ENCODE results near the gene SSRP1.

Gene SSRP1

DNA sequence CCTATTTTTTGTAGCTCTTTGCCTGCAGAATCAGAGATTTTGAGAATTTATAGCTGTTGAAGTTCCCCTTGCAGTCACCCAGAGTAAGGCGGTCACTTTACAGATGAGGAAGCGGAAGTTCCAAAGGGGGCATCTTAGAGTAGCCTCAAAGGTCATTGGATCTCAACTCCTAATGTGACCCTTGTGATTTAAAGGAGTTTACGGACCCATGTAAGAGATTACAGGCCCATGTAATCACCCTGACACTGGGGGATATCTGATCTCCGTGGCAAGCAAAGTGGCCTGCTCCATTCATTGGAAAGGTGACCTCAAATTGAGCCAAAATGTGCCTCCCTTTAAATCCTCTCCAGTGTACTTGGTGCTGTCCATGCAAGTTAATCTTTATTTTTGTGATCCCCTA is 18.2 kb upstream of the SSRP1 start:
- H2BK120ac ChIP-seq (ENCODE audit: low read depth, low read length), result no peak overlapping the region
- 71% methylated on average over 4 of the region's 4 CpGs for WGBS
- no peak overlapping the region for H2BK5ac ChIP-seq (ENCODE audit: low read depth, low read length, poor library complexity, severe bottlenecking)
- H3K4me1 ChIP-seq (ENCODE audit: control insufficient read depth, insufficient read depth, low read depth, low read length), result peaks cover 3% of the 10 kb centered on the region
- H3K36me3 ChIP-seq (ENCODE audit: control insufficient read depth in 1 of 2, insufficient read depth in 2 of 2, low read depth in 1 of 2, low read length in 2 of 2), result no peaks in the 10 kb centered on the region
- H3K27me3 ChIP-seq (ENCODE audit: control insufficient read depth in 1 of 2, insufficient read depth in 1 of 2, low read length in 2 of 2), result peaks cover 0 to 38% of the 10 kb centered on the region in 2 experiments
- no peak overlapping the region for H3K27ac ChIP-seq (ENCODE audit: low read length, poor library complexity, severe bottlenecking)
- no peak overlapping the region for H3K23ac ChIP-seq (ENCODE audit: low read length in 2 of 2)
- no peak overlapping the region for H3K4me3 ChIP-seq (ENCODE audit: insufficient read depth in 1 of 2, low read depth in 1 of 2, low read length in 2 of 2)
- H2BK15ac ChIP-seq (ENCODE audit: low read depth, poor library complexity, severe bottlenecking), result no peak overlapping the region
- H2AFZ ChIP-seq (ENCODE audit: low read depth, low read length), result no peak overlapping the region
- H3K4ac ChIP-seq (ENCODE audit: low read depth in 1 of 2, low read length in 2 of 2), result no peak overlapping the region
- H3K79me1 ChIP-seq (replicated peaks; ENCODE audit: low read length, poor library complexity, severe bottlenecking), result no peaks in the 10 kb centered on the region
- peaks cover 12% of the 10 kb centered on the region for H3K9me3 ChIP-seq (ENCODE audit: control insufficient read depth, low read length)
- no peak overlapping the region for H4K91ac ChIP-seq (ENCODE audit: low read length)
- no peak for DNase-seq
- no peak overlapping the region for H3K9ac ChIP-seq (ENCODE audit: low read length)
- no peak overlapping the region for H4K8ac ChIP-seq (ENCODE audit: low read length)
- no peak overlapping the region for H2BK12ac ChIP-seq (ENCODE audit: low read length in 2 of 2)
- no peak overlapping the region for H3K18ac ChIP-seq (ENCODE audit: low read depth in 1 of 2, low read length in 2 of 2)
- no peak overlapping the region for H3K4me2 ChIP-seq (ENCODE audit: low read length, poor library complexity, severe bottlenecking)
- H3K14ac ChIP-seq (ENCODE audit: low read length in 2 of 2), result no peak overlapping the region
- no peak overlapping the region for H2AK5ac ChIP-seq (ENCODE audit: low read length, severe bottlenecking)

GRCh38 chr11:57353446-57353845 is 17.8 kb upstream of the SSRP1 start:
- no peak overlapping the region for H3K18ac ChIP-seq (ENCODE audit: low read depth in 1 of 2, low read length in 2 of 2)
- no peak overlapping the region for H3K4ac ChIP-seq (ENCODE audit: low read depth in 1 of 2, low read length in 2 of 2)
- peaks cover 0 to 38% of the 10 kb centered on the region in 2 experiments for H3K27me3 ChIP-seq (ENCODE audit: control insufficient read depth in 1 of 2, insufficient read depth in 1 of 2, low read length in 2 of 2)
- 35% methylated on average over 4 of the region's 4 CpGs for WGBS
- H3K23ac ChIP-seq (ENCODE audit: low read length in 2 of 2), result no peak overlapping the region
- no peak overlapping the region for H2AK5ac ChIP-seq (ENCODE audit: low read length, severe bottlenecking)
- no peak overlapping the region for H2BK120ac ChIP-seq (ENCODE audit: low read depth, low read length)
- H3K36me3 ChIP-seq (ENCODE audit: control insufficient read depth in 1 of 2, insufficient read depth in 2 of 2, low read depth in 1 of 2, low read length in 2 of 2), result no peaks in the 10 kb centered on the region
- no peak for DNase-seq
- no peak overlapping the region for H3K4me2 ChIP-seq (ENCODE audit: low read length, poor library complexity, severe bottlenecking)
- H3K79me1 ChIP-seq (replicated peaks; ENCODE audit: low read length, poor library complexity, severe bottlenecking), result no peaks in the 10 kb centered on the region
- H3K4me3 ChIP-seq (ENCODE audit: insufficient read depth in 1 of 2, low read depth in 1 of 2, low read length in 2 of 2), result no peak overlapping the region
- H4K91ac ChIP-seq (ENCODE audit: low read length), result no peak overlapping the region
- no peak overlapping the region for H2BK12ac ChIP-seq (ENCODE audit: low read length in 2 of 2)
- H3K14ac ChIP-seq (ENCODE audit: low read length in 2 of 2), result no peak overlapping the region
- H3K27ac ChIP-seq (ENCODE audit: low read length, poor library complexity, severe bottlenecking), result no peak overlapping the region
- peaks cover 3% of the 10 kb centered on the region for H3K4me1 ChIP-seq (ENCODE audit: control insufficient read depth, insufficient read depth, low read depth, low read length)
- H2AFZ ChIP-seq (ENCODE audit: low read depth, low read length), result no peak overlapping the region
- H3K9me3 ChIP-seq (ENCODE audit: control insufficient read depth, low read length), result peaks cover 12% of the 10 kb centered on the region
- H4K8ac ChIP-seq (ENCODE audit: low read length), result no peak overlapping the region
- no peak overlapping the region for H3K9ac ChIP-seq (ENCODE audit: low read length)
- H2BK5ac ChIP-seq (ENCODE audit: low read depth, low read length, poor library complexity, severe bottlenecking), result no peak overlapping the region
- no peak overlapping the region for H2BK15ac ChIP-seq (ENCODE audit: low read depth, poor library complexity, severe bottlenecking)

DNA sequence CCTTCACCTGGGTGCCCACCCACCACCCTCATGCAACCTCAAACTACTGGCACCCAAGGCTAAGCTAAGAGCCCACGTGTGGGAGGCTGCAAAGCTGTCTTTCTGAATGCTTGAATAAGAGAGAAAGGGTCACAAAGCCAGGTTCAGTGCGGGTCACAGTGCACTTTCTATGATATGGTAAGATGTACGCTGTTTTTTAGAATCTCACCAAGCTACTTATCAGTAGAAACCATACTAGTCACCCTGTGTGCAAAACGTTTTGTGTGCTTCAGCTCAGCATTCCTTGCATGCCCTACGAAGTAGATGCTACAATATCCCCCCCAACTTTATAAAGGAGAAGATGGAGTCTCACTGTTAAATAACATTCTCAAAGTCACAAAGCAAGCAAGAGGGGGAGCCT is 17.3 kb upstream of the SSRP1 start:
- Histone ChIP-seq H3K4me1 (ENCODE audit: control insufficient read depth, insufficient read depth, low read depth, low read length) (peaks cover 3% of the 10 kb centered on the region), H3K9ac (ENCODE audit: low read length) (no peak overlapping the region), H3K36me3 (ENCODE audit: control insufficient read depth in 1 of 2, insufficient read depth in 2 of 2, low read depth in 1 of 2, low read length in 2 of 2) (no peaks in the 10 kb centered on the region), H2AK5ac (ENCODE audit: low read length, severe bottlenecking) (no peak overlapping the region), H3K27me3 (ENCODE audit: control insufficient read depth in 1 of 2, insufficient read depth in 1 of 2, low read length in 2 of 2) (peaks cover 0 to 39% of the 10 kb centered on the region in 2 experiments), H2BK15ac (ENCODE audit: low read depth, poor library complexity, severe bottlenecking) (no peak overlapping the region), H3K14ac (ENCODE audit: low read length in 2 of 2) (no peak overlapping the region), H4K8ac (ENCODE audit: low read length) (no peak overlapping the region), H3K18ac (ENCODE audit: low read depth in 1 of 2, low read length in 2 of 2) (no peak overlapping the region), H3K23ac (ENCODE audit: low read length in 2 of 2) (no peak overlapping the region), H3K4me3 (ENCODE audit: insufficient read depth in 1 of 2, low read depth in 1 of 2, low read length in 2 of 2) (no peak overlapping the region), H3K79me1 (replicated peaks; ENCODE audit: low read length, poor library complexity, severe bottlenecking) (no peaks in the 10 kb centered on the region), H3K27ac (ENCODE audit: low read length, poor library complexity, severe bottlenecking) (no peak overlapping the region), H2BK12ac (ENCODE audit: low read length in 2 of 2) (no peak overlapping the region), H3K4ac (ENCODE audit: low read depth in 1 of 2, low read length in 2 of 2) (no peak overlapping the region), H2BK120ac (ENCODE audit: low read depth, low read length) (no peak overlapping the region), H2AFZ (ENCODE audit: low read depth, low read length) (no peak overlapping the region), H4K91ac (ENCODE audit: low read length) (no peak overlapping the region), H2BK5ac (ENCODE audit: low read depth, low read length, poor library complexity, severe bottlenecking) (no peak overlapping the region), H3K9me3 (ENCODE audit: control insufficient read depth, low read length) (peaks cover 12% of the 10 kb centered on the region), H3K4me2 (ENCODE audit: low read length, poor library complexity, severe bottlenecking) (no peak overlapping the region)
- DNase-seq, result no peak
- 64% methylated on average over 5 of the region's 5 CpGs for WGBS

GRCh38 chr11:57349491-57350274 is 14.0 kb upstream of the SSRP1 start:
- Histone ChIP-seq H3K9me3 (ENCODE audit: control insufficient read depth, low read length) (peaks cover 12% of the 10 kb centered on the region), H3K23ac (ENCODE audit: low read length in 2 of 2) (no peak overlapping the region), H2AFZ (ENCODE audit: low read depth, low read length) (no peak overlapping the region), H2BK15ac (ENCODE audit: low read depth, poor library complexity, severe bottlenecking) (no peak overlapping the region), H3K79me1 (replicated peaks; ENCODE audit: low read length, poor library complexity, severe bottlenecking) (no peaks in the 10 kb centered on the region), H4K91ac (ENCODE audit: low read length) (no peak overlapping the region), H3K27me3 (ENCODE audit: control insufficient read depth in 1 of 2, insufficient read depth in 1 of 2, low read length in 2 of 2) (peaks cover 0 to 45% of the 10 kb centered on the region in 2 experiments), H2BK120ac (ENCODE audit: low read depth, low read length) (no peak overlapping the region), H2BK5ac (ENCODE audit: low read depth, low read length, poor library complexity, severe bottlenecking) (no peak overlapping the region), H3K4me1 (ENCODE audit: control insufficient read depth, insufficient read depth, low read depth, low read length) (peaks cover 3% of the 10 kb centered on the region), H3K9ac (ENCODE audit: low read length) (no peak overlapping the region), H3K4me3 (ENCODE audit: insufficient read depth in 1 of 2, low read depth in 1 of 2, low read length in 2 of 2) (peak overlapping the region in 1 of 2 experiments; percentile 31), H2AK5ac (ENCODE audit: low read length, severe bottlenecking) (no peak overlapping the region), H3K27ac (ENCODE audit: low read length, poor library complexity, severe bottlenecking) (no peak overlapping the region), H3K4ac (ENCODE audit: low read depth in 1 of 2, low read length in 2 of 2) (no peak overlapping the region), H3K14ac (ENCODE audit: low read length in 2 of 2) (no peak overlapping the region), H2BK12ac (ENCODE audit: low read length in 2 of 2) (no peak overlapping the region), H3K36me3 (ENCODE audit: control insufficient read depth in 1 of 2, insufficient read depth in 2 of 2, low read depth in 1 of 2, low read length in 2 of 2) (no peaks in the 10 kb centered on the region), H3K4me2 (ENCODE audit: low read length, poor library complexity, severe bottlenecking) (no peak overlapping the region), H3K18ac (ENCODE audit: low read depth in 1 of 2, low read length in 2 of 2) (no peak overlapping the region), H4K8ac (ENCODE audit: low read length) (no peak overlapping the region)
- WGBS, result 21% methylated on average over 30 of the region's 31 CpGs
- DNase-seq, result peak; percentile 48
